Activated CD4-positive, alpha-beta T cell treated with anti-CD3 and anti-CD28 coated beads for 36 hours (primary cell): Measurements from ENCODE around the gene PHLDA2. TPM values are rescaled to one million over a fixed set of nuclear protein-coding genes. Genes with fewer than 3 reads are reported as not detected.
A peak's percentile ranks its signal among the peaks of the same experiment; 100 is the strongest.

Experiments used
- ATAC-seq: fragments of 200-7000 bp; cut with Tn5 transposase; one replicate; pipeline ENCODE4 v1.10.0; 2021; ENCODE audit warnings: mild to moderate bottlenecking, moderate library complexity
- CTCF ChIA-PET: fragments of 350-600 bp; sonication (Branson Sonifier 250); formaldehyde crosslinking; loops from one replicate; lab custom pipeline; 2021; ENCODE audit warnings: antibody characterized with exemption; lab: Charles Lee
- POLR2A ChIA-PET: fragments of 350-600 bp; sonication (Branson Sonifier 250); formaldehyde crosslinking; loops from one replicate; lab custom pipeline; 2021; ENCODE audit warnings: antibody characterized with exemption, inconsistent platforms; lab: Charles Lee
- DNase-seq: peaks from one replicate; pipeline ENCODE4 v3.0.0-alpha.2; 2020
- H3K27ac Mint-ChIP-seq: one replicate; pipeline ENCODE4 v1.8.0; 2021; ENCODE audit warnings: mixed read lengths
- H3K27me3 Mint-ChIP-seq: one replicate; pipeline ENCODE4 v1.8.0; 2021; ENCODE audit warnings: mixed read lengths
- H3K36me3 Mint-ChIP-seq: one replicate; pipeline ENCODE4 v1.8.0; 2021; ENCODE audit warnings: low read depth, mixed read lengths
- H3K4me1 Mint-ChIP-seq: one replicate; pipeline ENCODE4 v1.8.0; 2021; ENCODE audit warnings: mixed read lengths
- H3K4me3 Mint-ChIP-seq: one replicate; pipeline ENCODE4 v1.8.0; 2021; ENCODE audit warnings: mild to moderate bottlenecking, moderate library complexity, mixed read lengths
- H3K9me3 Mint-ChIP-seq: one replicate; pipeline ENCODE4 v1.8.0; 2021; ENCODE audit warnings: low read depth, mixed read lengths
- intact Hi-C, 2 experiments: fragments of 100-400 bp; cut with DNase I in 1 of 2; cut with micrococcal nuclease in 1 of 2; formaldehyde crosslinking; loops; one replicate each; pipeline versions ENCODE4 v1.14.2 to v1.15.1; 2022 to 2024; cut with DNase I, micrococcal nuclease
- total RNA-seq, 2 experiments: library from RNA; stranded (reverse); gene quantifications; one replicate each; pipeline ENCODE4 v1.2.3, GENCODE V29; 2021

The PHLDA2 gene
- total RNA-seq, 2 experiments from 2014 or later: 3.1 to 3.7 TPM

- intact Hi-C loops: no loop called here
- Mint-ChIP-seq H3K27me3 (no peaks in the 10 kb centered on the region), H3K4me3 (no peak overlapping the region), H3K4me1 (peaks cover 4% of the 10 kb centered on the region), H3K36me3 (peaks cover 82% of the 10 kb centered on the region), H3K9me3 (no peaks in the 10 kb centered on the region), H3K27ac (no peak overlapping the region)
- ChIA-PET POLR2A (interaction anchor here (0.7 to 1.0 kb wide), 2 partner anchors 14 to 32 kb away, joined by 3 read pairs; partner anchors contain the start of gene NAP1L4), CTCF (no interaction called here)
- ATAC-seq (no peak), DNase-seq (no peak)
Measured at GRCh38 chr11:2960139-2960538, 30.9 kb upstream of the PHLDA2 start.

GRCh38 chr11:2958251-2958650 lies 29.0 kb upstream of the PHLDA2 start:
- no peak overlapping the region for H3K27ac Mint-ChIP-seq
- no peaks in the 10 kb centered on the region for H3K9me3 Mint-ChIP-seq
- intact Hi-C loops: no loop called here
- POLR2A ChIA-PET: no interaction called here
- CTCF ChIA-PET: interaction anchor here (0.6 to 1.5 kb wide), 3 partner anchors 13 to 89 kb away, joined by 3 to 6 read pairs (median 4); no protein-coding TSS in a partner anchor
- H3K36me3 Mint-ChIP-seq: peaks cover 79% of the 10 kb centered on the region
- no peak for DNase-seq
- peaks cover 5% of the 10 kb centered on the region for H3K4me1 Mint-ChIP-seq
- no peak overlapping the region for H3K4me3 Mint-ChIP-seq
- ATAC-seq: no peak
- H3K27me3 Mint-ChIP-seq: no peaks in the 10 kb centered on the region

GRCh38 chr11:2955906-2956476 lies 26.8 kb upstream of the PHLDA2 start:
- intact Hi-C loops: no loop called here
- POLR2A ChIA-PET: interaction anchor here (1.0 kb wide), 1 partner anchor 27 kb away, joined by 5 read pairs; no protein-coding TSS in a partner anchor
- Mint-ChIP-seq H3K4me3 (no peak overlapping the region), H3K27ac (no peak overlapping the region), H3K27me3 (no peaks in the 10 kb centered on the region), H3K9me3 (no peaks in the 10 kb centered on the region), H3K4me1 (peaks cover 18% of the 10 kb centered on the region), H3K36me3 (peaks cover 78% of the 10 kb centered on the region)
- DNase-seq: no peak
- CTCF ChIA-PET: interaction anchor here (1.1 to 1.7 kb wide), 2 partner anchors 12 to 136 kb away, joined by 6 to 7 read pairs; no protein-coding TSS in a partner anchor
- no peak for ATAC-seq

- CTCF ChIA-PET: interaction anchor here (0.7 to 2.1 kb wide), 4 partner anchors 9 to 426 kb away, joined by 3 to 10 read pairs (median 4); no protein-coding TSS in a partner anchor
- intact Hi-C loops: no loop called here
Measured at GRCh38 chr11:2954263-2954662, 25.0 kb upstream of the PHLDA2 start.

GRCh38 chr11:2952290-2952689 lies 23.1 kb upstream of the PHLDA2 start:
- no peaks in the 10 kb centered on the region for H3K27me3 Mint-ChIP-seq
- H3K27ac Mint-ChIP-seq: peak overlapping the region; percentile 33
- H3K4me3 Mint-ChIP-seq: no peak overlapping the region
- ChIA-PET CTCF (interaction anchor here (0.8 kb wide), 1 partner anchor 466 kb away, joined by 3 read pairs; no protein-coding TSS in a partner anchor), POLR2A (no interaction called here)
- ATAC-seq (no peak), DNase-seq (no peak)
- peaks cover 76% of the 10 kb centered on the region for H3K36me3 Mint-ChIP-seq
- peaks cover 30% of the 10 kb centered on the region for H3K4me1 Mint-ChIP-seq
- intact Hi-C loops: no loop called here
- H3K9me3 Mint-ChIP-seq: no peaks in the 10 kb centered on the region

More at GRCh38 chr11:2954263-2954662, 25.0 kb upstream of the PHLDA2 start:
- POLR2A ChIA-PET: no interaction called here
- peaks cover 77% of the 10 kb centered on the region for H3K36me3 Mint-ChIP-seq
- H3K27ac Mint-ChIP-seq: no peak overlapping the region
- DNase-seq (no peak), ATAC-seq (no peak)
- H3K4me1 Mint-ChIP-seq: peaks cover 19% of the 10 kb centered on the region
- H3K27me3 Mint-ChIP-seq: no peaks in the 10 kb centered on the region
- no peak overlapping the region for H3K4me3 Mint-ChIP-seq
- H3K9me3 Mint-ChIP-seq: no peaks in the 10 kb centered on the region

- no peaks in the 10 kb centered on the region for H3K27me3 Mint-ChIP-seq
- peaks cover 38% of the 10 kb centered on the region for H3K4me1 Mint-ChIP-seq
- ATAC-seq: no peak
- peak overlapping the region; percentile 61 for H3K27ac Mint-ChIP-seq
- intact Hi-C loops: no loop called here
- no peak overlapping the region for H3K4me3 Mint-ChIP-seq
- ChIA-PET CTCF (no interaction called here), POLR2A (no interaction called here)
- no peak for DNase-seq
- H3K9me3 Mint-ChIP-seq: no peaks in the 10 kb centered on the region
- H3K36me3 Mint-ChIP-seq: peaks cover 74% of the 10 kb centered on the region
Measured at GRCh38 chr11:2951231-2952110, 22.3 kb upstream of the PHLDA2 start.

- Mint-ChIP-seq H3K27me3 (no peaks in the 10 kb centered on the region), H3K27ac (no peak overlapping the region), H3K9me3 (no peaks in the 10 kb centered on the region), H3K4me3 (no peak overlapping the region), H3K36me3 (peaks cover 71% of the 10 kb centered on the region), H3K4me1 (peaks cover 44% of the 10 kb centered on the region)
- intact Hi-C loops: no loop called here
- ChIA-PET POLR2A (no interaction called here), CTCF (no interaction called here)
- DNase-seq (no peak), ATAC-seq (no peak)
Measured at GRCh38 chr11:2950825-2951224, 21.6 kb upstream of the PHLDA2 start.

GRCh38 chr11:2949920-2950319 lies 20.7 kb upstream of the PHLDA2 start:
- CTCF ChIA-PET: no interaction called here
- Mint-ChIP-seq H3K36me3 (peaks cover 69% of the 10 kb centered on the region), H3K4me3 (no peak overlapping the region), H3K27me3 (no peaks in the 10 kb centered on the region), H3K4me1 (peaks cover 53% of the 10 kb centered on the region), H3K9me3 (no peaks in the 10 kb centered on the region), H3K27ac (no peak overlapping the region)
- no peak for ATAC-seq
- intact Hi-C loops: no loop called here
- POLR2A ChIA-PET: no interaction called here
- no peak for DNase-seq

GRCh38 chr11:2947744-2948143 lies 18.5 kb upstream of the PHLDA2 start:
- DNase-seq (no peak), ATAC-seq (no peak)
- POLR2A ChIA-PET: no interaction called here
- CTCF ChIA-PET: interaction anchor here (0.9 kb wide), 1 partner anchor 19 kb away, joined by 3 read pairs; the partner anchor contains the start of gene PHLDA2
- Mint-ChIP-seq H3K4me3 (no peak overlapping the region), H3K36me3 (peaks cover 55% of the 10 kb centered on the region), H3K27ac (no peak overlapping the region), H3K9me3 (no peaks in the 10 kb centered on the region), H3K27me3 (no peaks in the 10 kb centered on the region), H3K4me1 (peaks cover 56% of the 10 kb centered on the region)
- intact Hi-C loops: no loop called here

- ChIA-PET POLR2A (interaction anchor here (0.7 to 1.1 kb wide), 3 partner anchors 12 to 154 kb away, joined by 3 to 10 read pairs (median 4); no protein-coding TSS in a partner anchor), CTCF (interaction anchor here (0.6 to 1.5 kb wide), 9 partner anchors 9 to 413 kb away, joined by 3 to 8 read pairs (median 4); no protein-coding TSS in a partner anchor)
- Mint-ChIP-seq H3K36me3 (peaks cover 42% of the 10 kb centered on the region), H3K9me3 (no peaks in the 10 kb centered on the region), H3K27ac (no peak overlapping the region), H3K4me1 (peaks cover 44% of the 10 kb centered on the region), H3K27me3 (no peaks in the 10 kb centered on the region), H3K4me3 (no peak overlapping the region)
- DNase-seq (no peak), ATAC-seq (no peak)
- intact Hi-C loops: no loop called here
Measured at GRCh38 chr11:2945757-2946287, 16.6 kb upstream of the PHLDA2 start.
